Natural killer cell treated with Interleukin-12 subunit alpha and Interleukin-12 subunit beta and Interleukin-15 and Interleukin-18, amount 100 ng/mL, for 72 hours (primary cell): ENCODE data around the gene MYBPC2. TPM values are rescaled to one million over a fixed set of nuclear protein-coding genes. Genes with fewer than 3 reads are reported as not detected.

Source experiments
- ATAC-seq, 2 donors: fragments of 150-1000 bp; cut with Tn5 transposase in 1 of 2; sonication (Bioruptor Pico), chemical (Tn5 transposase) in 1 of 2; 2 replicates each; pipeline ENCODE4 v1.10.0; 2021
- DNase-seq: peaks from one replicate; pipeline ENCODE4 v3.0.0; 2022; ENCODE audit warnings: low spot score
- H3K27ac Mint-ChIP-seq, 2 donors: 1 replicate in 1 of 2; 2 replicates in 1 of 2; pipeline ENCODE4 v1.8.0; 2022; ENCODE audit warnings: mixed read lengths in 2 of 2, mild to moderate bottlenecking in 1 of 2, moderate library complexity in 1 of 2
- H3K27me3 Mint-ChIP-seq, 2 donors: 1 replicate in 1 of 2; 2 replicates in 1 of 2; pipeline ENCODE4 v1.8.0; 2022; ENCODE audit warnings: mixed read lengths in 2 of 2
- H3K36me3 Mint-ChIP-seq: one replicate; pipeline ENCODE4 v1.8.0; 2022; ENCODE audit warnings: mixed read lengths
- H3K4me1 Mint-ChIP-seq, 2 donors: 1 replicate in 1 of 2; 2 replicates in 1 of 2; pipeline ENCODE4 v1.8.0; 2022; ENCODE audit warnings: low read depth in 2 of 2, mixed read lengths in 2 of 2, mild to moderate bottlenecking in 1 of 2
- H3K4me3 Mint-ChIP-seq: one replicate; pipeline ENCODE4 v1.8.0; 2022; ENCODE audit warnings: mixed read lengths
- H3K9me3 Mint-ChIP-seq: 2 replicates; pipeline ENCODE4 v1.8.0; 2022; ENCODE audit warnings: mixed read lengths
- total RNA-seq, 2 donors: library from RNA; stranded (reverse); gene quantifications; one replicate each; pipeline ENCODE4 v1.2.3, GENCODE V29; 2022

The MYBPC2 gene
- total RNA-seq, 2 donors from 2014 or later: 0.50 TPM; not detected in 1

DNA sequence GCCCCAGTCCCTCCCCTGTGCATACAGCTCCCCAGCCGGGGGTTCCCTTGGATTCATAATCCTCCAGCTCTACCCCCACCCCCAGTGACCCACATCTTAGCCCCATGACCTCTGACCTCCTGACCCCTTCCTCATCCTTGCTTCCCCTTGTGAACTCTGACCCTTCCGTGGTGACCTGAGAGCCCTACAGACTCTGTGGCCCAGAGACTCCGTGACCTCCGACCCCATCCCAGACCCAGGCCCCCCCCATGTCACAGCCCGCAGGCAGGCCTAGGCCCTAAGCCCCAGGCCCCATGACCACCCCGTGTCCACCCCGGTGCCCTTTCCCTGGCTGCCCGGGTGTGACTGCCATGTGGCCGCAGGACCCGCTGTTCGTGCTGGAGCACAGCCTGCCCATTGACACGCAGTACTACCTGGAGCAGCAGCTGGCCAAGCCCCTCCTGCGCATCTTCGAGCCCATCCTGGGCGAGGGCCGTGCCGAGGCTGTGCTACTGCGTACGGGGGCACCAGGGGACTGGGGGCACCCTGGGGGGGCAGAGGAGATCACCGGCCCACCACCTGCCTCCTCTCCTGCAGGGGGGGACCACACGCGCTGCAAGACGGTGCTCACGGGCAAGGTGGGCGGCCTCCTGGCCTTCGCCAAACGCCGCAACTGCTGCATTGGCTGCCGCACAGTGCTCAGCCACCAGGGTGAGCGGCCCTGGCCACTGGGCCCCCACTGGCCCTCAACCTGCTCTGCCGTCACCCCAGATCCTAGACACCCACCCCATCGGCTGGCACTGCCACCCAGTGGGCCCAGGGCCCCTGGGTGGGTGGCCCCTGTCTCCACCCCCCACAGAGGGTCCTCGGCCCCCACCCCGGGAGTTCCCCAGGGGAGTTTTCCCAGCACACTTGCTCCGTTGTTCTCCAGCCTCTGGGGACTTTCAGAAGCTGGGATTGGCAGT is 16.4 kb upstream of the MYBPC2 start:
- Mint-ChIP-seq H3K4me3 (no peak overlapping the region), H3K27me3 (peaks cover 18 to 24% of the 10 kb centered on the region in 2 donors), H3K4me1 (peaks cover 16 to 18% of the 10 kb centered on the region in 2 donors), H3K9me3 (no peaks in the 10 kb centered on the region), H3K27ac (no peak overlapping the region), H3K36me3 (peaks cover 4% of the 10 kb centered on the region)
- DNase-seq (no peak), ATAC-seq (no peak)

DNA sequence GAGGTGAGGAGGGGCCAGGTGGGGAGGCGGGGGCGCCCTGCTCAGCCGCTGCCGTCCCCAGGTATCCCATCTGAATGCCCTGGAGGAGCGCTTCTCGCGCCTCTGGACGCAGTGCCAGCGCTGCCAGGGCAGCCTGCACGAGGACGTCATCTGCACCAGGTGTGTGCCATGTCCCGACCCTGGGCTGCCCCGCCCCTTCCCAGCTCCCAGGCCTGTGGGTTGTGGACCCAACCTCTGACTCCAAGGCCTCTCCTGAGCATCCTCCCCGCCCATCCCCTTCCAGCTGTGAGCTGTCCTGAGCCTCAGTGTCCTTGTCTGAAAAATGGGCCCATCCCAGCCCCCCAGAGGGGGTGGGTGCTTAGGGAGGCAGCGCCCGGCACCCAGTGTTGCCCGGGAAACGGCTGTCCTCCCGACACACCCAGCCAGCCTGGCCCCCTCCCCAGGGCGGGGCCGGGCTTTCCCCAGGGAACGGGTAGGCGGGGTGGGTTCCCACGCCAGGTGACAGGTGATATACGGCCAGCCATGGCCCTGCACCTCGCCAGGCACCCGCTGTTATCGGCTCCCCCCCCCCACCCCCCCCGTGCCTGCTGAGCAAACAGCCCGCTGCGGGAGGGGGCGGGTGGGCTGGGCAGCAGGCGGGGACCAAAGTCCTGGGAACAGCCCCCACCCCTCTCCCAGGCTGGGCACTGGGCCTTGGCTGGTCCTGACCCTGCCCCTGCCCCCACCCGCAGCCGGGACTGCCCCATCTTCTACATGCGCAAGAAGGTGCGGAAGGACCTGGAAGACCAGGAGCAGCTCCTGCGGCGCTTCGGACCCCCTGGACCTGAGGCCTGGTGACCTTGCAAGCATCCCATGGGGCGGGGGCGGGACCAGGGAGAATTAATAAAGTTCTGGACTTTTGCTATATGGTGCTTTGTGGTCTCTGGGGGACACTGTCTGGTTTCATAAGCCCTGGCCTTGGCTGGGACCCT is 15.3 kb upstream of the MYBPC2 start:
- Mint-ChIP-seq H3K4me3 (no peak overlapping the region), H3K4me1 (peaks cover 16 to 18% of the 10 kb centered on the region in 2 donors), H3K36me3 (peaks cover 4% of the 10 kb centered on the region), H3K27me3 (peaks cover 22 to 24% of the 10 kb centered on the region in 2 donors), H3K27ac (no peak overlapping the region), H3K9me3 (no peaks in the 10 kb centered on the region)
- no peak for ATAC-seq
- peak; percentile 58 for DNase-seq

DNA sequence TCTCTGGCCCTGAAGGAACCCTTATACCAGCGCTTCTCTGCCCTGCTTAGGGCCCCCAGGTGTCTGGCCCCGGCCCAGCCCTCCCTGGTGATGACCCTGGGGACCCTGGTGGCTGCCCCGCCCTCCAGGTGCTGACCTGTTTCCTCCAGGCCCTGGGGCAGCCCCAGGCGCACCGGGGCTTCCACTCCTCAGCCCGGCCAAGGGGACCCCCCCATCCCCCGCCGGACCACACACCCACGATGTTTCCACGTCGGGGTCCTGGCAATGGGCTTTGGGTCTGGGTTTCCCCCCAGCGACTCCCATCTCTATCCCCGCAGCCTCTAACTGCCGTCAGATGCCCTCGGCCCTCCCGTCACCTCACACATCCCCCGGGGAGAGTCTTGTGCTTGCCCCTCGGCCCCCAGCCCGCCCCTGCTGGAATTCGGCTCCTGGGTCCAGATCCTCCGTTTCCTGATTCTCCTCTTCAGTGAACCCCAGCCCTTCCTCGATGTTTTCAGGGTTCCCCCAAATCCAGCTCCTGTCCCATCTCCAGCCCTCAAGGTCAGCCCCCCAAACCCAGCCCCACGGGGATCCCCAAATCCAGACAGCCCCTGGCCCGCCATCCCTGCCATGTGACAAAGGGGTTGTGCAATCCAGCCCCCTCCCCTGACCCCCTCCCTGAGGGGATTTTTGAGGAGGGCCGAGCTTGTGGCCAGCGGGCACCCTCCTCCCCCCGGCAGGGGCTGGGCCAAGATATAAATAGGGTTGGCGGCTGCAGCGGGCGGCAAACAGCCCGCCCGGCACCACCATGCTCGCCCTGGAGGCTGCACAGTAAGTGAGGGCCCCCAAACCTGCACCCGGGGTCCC is 14.3 kb upstream of the MYBPC2 start, which contains the start of gene SPIB:
Gene SPIB (plus strand): TSS at position 763 of the 846 bp plus-strand sequence. CDS start 25 bp downstream, at position 788.
- Mint-ChIP-seq H3K36me3 (peaks cover 4% of the 10 kb centered on the region), H3K27ac (peak within 1 kb of the TSS in 1 of 2 donors; percentile 70), H3K27me3 (peaks cover 22 to 24% of the 10 kb centered on the region in 2 donors), H3K9me3 (no peaks in the 10 kb centered on the region), H3K4me3 (peak within 1 kb of the TSS; percentile 11), H3K4me1 (peaks cover 16 to 18% of the 10 kb centered on the region in 2 donors)
- DNase-seq: peak; percentile 53
- ATAC-seq: peak in 1 of 2 donors; percentile 10

GRCh38 chr19:50419022-50419579 is 13.6 kb upstream of the MYBPC2 start:
- no peak for ATAC-seq
- H3K27ac Mint-ChIP-seq: peak overlapping the region in 1 of 2 donors; percentile 70
- H3K36me3 Mint-ChIP-seq: peaks cover 4% of the 10 kb centered on the region
- peaks cover 16 to 18% of the 10 kb centered on the region in 2 donors for H3K4me1 Mint-ChIP-seq
- H3K27me3 Mint-ChIP-seq: peaks cover 22 to 24% of the 10 kb centered on the region in 2 donors
- DNase-seq: peak; percentile 41
- H3K4me3 Mint-ChIP-seq: peak overlapping the region; percentile 11
- H3K9me3 Mint-ChIP-seq: no peaks in the 10 kb centered on the region

GRCh38 chr19:50419580-50420035 is 13.1 kb upstream of the MYBPC2 start:
- Mint-ChIP-seq H3K27me3 (peaks cover 22 to 24% of the 10 kb centered on the region in 2 donors), H3K36me3 (peaks cover 4% of the 10 kb centered on the region), H3K27ac (peak overlapping the region in 1 of 2 donors; percentile 70), H3K4me3 (peak overlapping the region; percentile 43), H3K9me3 (no peaks in the 10 kb centered on the region), H3K4me1 (peaks cover 15 to 16% of the 10 kb centered on the region in 2 donors)
- DNase-seq (peak; percentile 58), ATAC-seq (no peak)

DNA sequence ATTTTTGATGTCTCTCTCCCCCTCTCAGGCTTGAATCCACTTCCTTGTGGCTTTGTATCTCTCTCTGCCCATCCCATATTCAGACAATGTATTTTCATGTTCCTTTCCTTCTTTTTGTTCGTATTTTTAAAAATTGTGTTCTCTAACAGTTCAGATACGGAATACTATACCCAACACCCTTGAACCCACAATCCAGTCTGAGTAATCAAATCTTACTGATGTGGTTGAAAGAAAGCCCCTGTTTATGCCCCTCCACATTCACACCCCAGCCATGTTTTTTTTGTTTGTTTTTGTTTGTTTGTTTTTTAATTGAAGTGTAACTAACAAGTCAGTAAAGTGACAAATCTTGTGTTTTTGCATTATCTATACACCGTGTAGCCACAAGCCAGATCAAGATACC is 12.6 kb upstream of the MYBPC2 start:
- ATAC-seq: no peak
- H3K4me1 Mint-ChIP-seq: peaks cover 15 to 16% of the 10 kb centered on the region in 2 donors

GRCh38 chr19:50420808-50421207 is 11.9 kb upstream of the MYBPC2 start:
- H3K36me3 Mint-ChIP-seq: peaks cover 4% of the 10 kb centered on the region
- H3K4me1 Mint-ChIP-seq: peaks cover 15 to 16% of the 10 kb centered on the region in 2 donors
- peaks cover 22 to 24% of the 10 kb centered on the region in 2 donors for H3K27me3 Mint-ChIP-seq
- H3K27ac Mint-ChIP-seq: peak overlapping the region in 1 of 2 donors; percentile 70
- ATAC-seq (no peak), DNase-seq (no peak)
- H3K4me3 Mint-ChIP-seq: no peak overlapping the region
- no peaks in the 10 kb centered on the region for H3K9me3 Mint-ChIP-seq

More for the DNA sequence above, 12.6 kb upstream of the MYBPC2 start:
- H3K27me3 Mint-ChIP-seq: peaks cover 22 to 24% of the 10 kb centered on the region in 2 donors
- peak overlapping the region; percentile 43 for H3K4me3 Mint-ChIP-seq
- H3K9me3 Mint-ChIP-seq: no peaks in the 10 kb centered on the region
- no peak for DNase-seq
- peaks cover 4% of the 10 kb centered on the region for H3K36me3 Mint-ChIP-seq
- H3K27ac Mint-ChIP-seq: peak overlapping the region in 1 of 2 donors; percentile 70

DNA sequence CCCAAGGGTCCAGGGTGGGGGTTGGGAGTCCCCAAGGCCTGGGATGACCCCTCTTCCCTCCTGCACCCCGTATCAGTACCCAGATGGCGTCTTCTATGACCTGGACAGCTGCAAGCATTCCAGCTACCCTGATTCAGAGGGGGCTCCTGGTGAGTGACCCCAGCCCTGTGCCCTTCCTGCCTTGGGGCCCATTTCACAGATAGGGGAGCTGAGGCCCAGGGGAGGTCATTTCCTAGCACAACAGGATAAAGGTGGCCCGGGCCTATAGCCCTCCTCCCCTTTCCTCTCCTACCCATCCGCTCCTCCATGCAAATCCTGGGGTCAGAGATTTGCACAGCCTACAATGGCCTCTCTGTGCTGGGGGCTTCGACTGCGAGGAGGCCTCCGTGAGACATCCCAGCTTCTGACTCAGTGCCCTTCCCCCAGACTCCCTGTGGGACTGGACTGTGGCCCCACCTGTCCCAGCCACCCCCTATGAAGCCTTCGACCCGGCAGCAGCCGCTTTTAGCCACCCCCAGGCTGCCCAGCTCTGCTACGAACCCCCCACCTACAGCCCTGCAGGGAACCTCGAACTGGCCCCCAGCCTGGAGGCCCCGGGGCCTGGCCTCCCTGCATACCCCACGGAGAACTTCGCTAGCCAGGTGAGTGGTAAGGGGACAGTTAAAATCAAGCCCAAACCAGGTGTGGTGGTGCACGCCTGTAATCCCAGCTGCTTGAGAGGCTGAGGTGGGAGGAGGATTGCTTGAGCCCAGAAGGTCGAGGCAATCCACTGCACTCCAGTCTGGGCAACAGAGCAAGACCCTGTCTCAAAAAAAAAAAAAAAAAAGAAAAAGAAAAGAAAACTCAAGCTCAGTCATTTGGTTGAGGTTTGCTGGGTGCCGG is 10.1 kb upstream of the MYBPC2 start:
- H3K4me1 Mint-ChIP-seq: peaks cover 15 to 16% of the 10 kb centered on the region in 2 donors
- no peak overlapping the region for H3K4me3 Mint-ChIP-seq
- DNase-seq: no peak
- peak in 1 of 2 donors; percentile 22 for ATAC-seq
- peaks cover 24% of the 10 kb centered on the region in 2 donors for H3K27me3 Mint-ChIP-seq
- H3K27ac Mint-ChIP-seq: no peak overlapping the region
- peaks cover 4% of the 10 kb centered on the region for H3K36me3 Mint-ChIP-seq
- H3K9me3 Mint-ChIP-seq: no peaks in the 10 kb centered on the region

DNA sequence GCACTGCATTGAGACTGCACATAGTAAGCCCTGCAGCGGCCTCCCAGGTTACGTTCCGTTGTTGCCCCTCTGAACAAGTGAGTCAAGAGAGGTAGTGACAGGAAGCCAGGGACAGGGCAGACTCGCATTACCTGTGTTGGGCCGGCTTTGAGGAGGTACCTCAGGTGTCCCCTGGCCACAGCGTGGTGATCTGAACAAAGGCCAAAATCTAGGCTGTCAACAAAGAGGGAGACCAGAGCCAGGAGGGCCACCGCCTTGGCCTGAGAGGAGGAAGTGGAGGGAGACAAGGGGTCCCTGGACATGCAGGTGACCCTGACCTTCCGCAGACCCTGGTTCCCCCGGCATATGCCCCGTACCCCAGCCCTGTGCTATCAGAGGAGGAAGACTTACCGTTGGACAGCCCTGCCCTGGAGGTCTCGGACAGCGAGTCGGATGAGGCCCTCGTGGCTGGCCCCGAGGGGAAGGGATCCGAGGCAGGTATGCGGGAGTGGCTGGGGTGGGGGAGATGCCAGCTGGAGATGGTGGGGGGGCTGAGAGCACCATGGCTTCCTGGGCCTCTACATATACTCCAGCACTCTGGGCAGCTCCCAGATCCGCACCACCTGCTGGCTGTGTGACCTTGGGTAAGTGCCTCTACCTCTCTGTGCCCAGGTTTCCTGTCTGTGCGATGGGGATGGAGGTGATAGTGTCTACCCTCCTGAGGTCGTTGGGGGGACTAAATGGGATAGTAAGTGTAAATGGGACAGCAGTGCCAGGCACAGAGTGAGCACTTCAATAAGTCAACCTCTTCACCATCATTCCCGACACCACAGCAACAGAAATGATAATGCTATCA is 9.2 kb upstream of the MYBPC2 start:
- no peak for ATAC-seq
- Mint-ChIP-seq H3K27ac (no peak overlapping the region), H3K4me1 (peaks cover 15 to 16% of the 10 kb centered on the region in 2 donors), H3K36me3 (peaks cover 4% of the 10 kb centered on the region), H3K9me3 (no peaks in the 10 kb centered on the region), H3K27me3 (peaks cover 24% of the 10 kb centered on the region in 2 donors), H3K4me3 (no peak overlapping the region)
- DNase-seq: no peak

- no peak for ATAC-seq
- no peak for DNase-seq
- Mint-ChIP-seq H3K4me1 (peaks cover 0 to 2% of the 10 kb centered on the region in 2 donors), H3K4me3 (no peak overlapping the region), H3K9me3 (no peaks in the 10 kb centered on the region), H3K27ac (no peak overlapping the region), H3K36me3 (no peaks in the 10 kb centered on the region), H3K27me3 (peaks cover 5 to 14% of the 10 kb centered on the region in 2 donors)
Measured at GRCh38 chr19:50425581-50425980, 7.1 kb upstream of the MYBPC2 start.

GRCh38 chr19:50427318-50427925 is 5.3 kb upstream of the MYBPC2 start:
- H3K4me3 Mint-ChIP-seq: no peak overlapping the region
- no peaks in the 10 kb centered on the region for H3K36me3 Mint-ChIP-seq
- DNase-seq (no peak), ATAC-seq (no peak)
- H3K27me3 Mint-ChIP-seq: peaks cover 0 to 11% of the 10 kb centered on the region in 2 donors
- H3K27ac Mint-ChIP-seq: no peak overlapping the region
- no peaks in the 10 kb centered on the region for H3K9me3 Mint-ChIP-seq
- H3K4me1 Mint-ChIP-seq: peaks cover 9 to 13% of the 10 kb centered on the region in 2 donors
